Renal pelvis (tissue), 12 donors: ENCODE data around the gene IDH3A. TPM values are rescaled to one million over a fixed set of nuclear protein-coding genes. Genes with fewer than 3 reads are reported as not detected.

Source experiments
- DNase-seq: peaks from one replicate; pipeline ENCODE4 v3.0.0-alpha.2; 2013
- long read RNA-seq, 16 experiments: transcript quantifications; one replicate each; lab custom pipeline, GENCODE V29; 2026
- polyA plus RNA-seq, 3 donors: library from polyadenylated mRNA; unstranded; fragments of 120-200 nt; gene quantifications; one replicate each; pipeline ENCODE4 v1.2.1, GENCODE V29; 2013; ENCODE audit not compliant: insufficient read length in 3 of 3

Gene IDH3A
- 10 to 100 TPM; 47.6 to 58.1 (median 48.1) TPM for polyA plus RNA-seq
- long read RNA-seq, donor 1, full-length matches to known transcripts, result 11 of 11 reads
- long read RNA-seq, donor 1, partial matches to known transcripts, result 0 of 11 reads
- long read RNA-seq, donor 1, other reads (novel, unspliced or antisense), result 0 of 11 reads
- long read RNA-seq, donor 2, full-length matches to known transcripts, result 10 of 10 reads
- long read RNA-seq, donor 2, partial matches to known transcripts, result 0 of 10 reads
- long read RNA-seq, donor 2, other reads (novel, unspliced or antisense), result 0 of 10 reads
- long read RNA-seq, donor 3, full-length matches to known transcripts, result 12 of 12 reads
- long read RNA-seq, donor 3, partial matches to known transcripts, result 0 of 12 reads
- long read RNA-seq, donor 3, other reads (novel, unspliced or antisense), result 0 of 12 reads
- long read RNA-seq, donor 4, full-length matches to known transcripts, result 12 of 12 reads
- long read RNA-seq, donor 4, partial matches to known transcripts, result 0 of 12 reads
- long read RNA-seq, donor 4, other reads (novel, unspliced or antisense), result 0 of 12 reads
- long read RNA-seq, donor 5, full-length matches to known transcripts, result 6 of 6 reads
- long read RNA-seq, donor 5, partial matches to known transcripts, result 0 of 6 reads
- long read RNA-seq, donor 5, other reads (novel, unspliced or antisense), result 0 of 6 reads
- long read RNA-seq, donor 6, full-length matches to known transcripts, result 6 of 11 reads
- long read RNA-seq, donor 6, partial matches to known transcripts, result 5 of 11 reads
- long read RNA-seq, donor 6, other reads (novel, unspliced or antisense), result 0 of 11 reads
- long read RNA-seq, donor 7, full-length matches to known transcripts, result 18 of 29 reads
- long read RNA-seq, donor 7, partial matches to known transcripts, result 11 of 29 reads
- long read RNA-seq, donor 7, other reads (novel, unspliced or antisense), result 0 of 29 reads
- long read RNA-seq, donor 8, full-length matches to known transcripts, result 10 of 10 reads
- long read RNA-seq, donor 8, partial matches to known transcripts, result 0 of 10 reads
- long read RNA-seq, donor 8, other reads (novel, unspliced or antisense), result 0 of 10 reads
- long read RNA-seq, donor 9, full-length matches to known transcripts, result 12 of 12 reads
- long read RNA-seq, donor 9, partial matches to known transcripts, result 0 of 12 reads
- long read RNA-seq, donor 9, other reads (novel, unspliced or antisense), result 0 of 12 reads
- long read RNA-seq, donor 10, full-length matches to known transcripts, result 10 of 10 reads
- long read RNA-seq, donor 10, partial matches to known transcripts, result 0 of 10 reads
- long read RNA-seq, donor 10, other reads (novel, unspliced or antisense), result 0 of 10 reads
- long read RNA-seq, donor 11, full-length matches to known transcripts, result 9 of 9 reads
- long read RNA-seq, donor 11, partial matches to known transcripts, result 0 of 9 reads
- long read RNA-seq, donor 11, other reads (novel, unspliced or antisense), result 0 of 9 reads
- long read RNA-seq, donor 12, full-length matches to known transcripts, result 16 of 16 reads
- long read RNA-seq, donor 12, partial matches to known transcripts, result 0 of 16 reads
- long read RNA-seq, donor 12, other reads (novel, unspliced or antisense), result 0 of 16 reads
- long read RNA-seq, donor 13, full-length matches to known transcripts, result 6 of 6 reads
- long read RNA-seq, donor 13, partial matches to known transcripts, result 0 of 6 reads
- long read RNA-seq, donor 13, other reads (novel, unspliced or antisense), result 0 of 6 reads
- long read RNA-seq, donor 14, result 0 reads
- long read RNA-seq, donor 15, result 0 reads
- long read RNA-seq, donor 16, full-length matches to known transcripts, result 18 of 18 reads
- long read RNA-seq, donor 16, partial matches to known transcripts, result 0 of 18 reads
- long read RNA-seq, donor 16, other reads (novel, unspliced or antisense), result 0 of 18 reads

DNA sequence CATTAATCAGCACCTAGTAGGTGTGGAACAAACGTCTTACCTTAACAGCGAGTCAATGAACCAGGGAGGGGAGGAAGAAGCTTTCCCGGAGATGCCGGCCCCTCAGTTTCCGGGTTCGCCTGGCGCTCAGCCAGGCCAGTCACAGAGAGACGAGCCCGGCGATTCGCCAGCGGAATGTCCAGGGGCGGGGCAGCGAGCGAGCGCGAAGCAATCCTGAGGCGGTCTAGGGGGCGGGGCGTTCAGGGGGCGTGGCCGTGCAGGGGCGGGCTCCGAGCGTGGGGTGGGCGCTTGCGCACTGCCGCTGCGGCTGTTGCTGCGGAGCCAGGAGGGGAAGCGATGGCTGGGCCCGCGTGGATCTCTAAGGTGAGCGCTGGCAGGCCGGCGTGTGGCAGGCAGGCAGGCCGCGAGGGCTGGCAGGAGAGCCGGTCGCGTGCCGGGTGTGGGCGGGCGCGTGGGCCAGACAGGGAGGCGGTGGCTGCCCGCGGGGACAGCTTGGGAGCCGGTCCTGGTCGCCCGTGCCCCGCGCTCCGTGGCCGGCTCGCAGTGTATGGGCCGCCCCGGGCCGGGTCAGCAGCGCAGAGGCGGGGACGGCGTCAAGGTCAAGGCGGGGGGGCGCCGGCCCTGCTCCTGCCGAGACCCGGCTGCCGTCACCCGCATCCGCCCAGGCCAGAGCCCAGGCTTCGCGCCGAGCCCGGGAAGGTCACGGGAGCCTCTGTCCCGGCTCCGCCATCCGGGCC, at the start of gene IDH3A:
IDH3A (plus strand) TSS at position 295 of the 737 bp plus-strand sequence; CDS start at position 337, 42 bp downstream.
- DNase-seq, result peak; percentile 97

DNA sequence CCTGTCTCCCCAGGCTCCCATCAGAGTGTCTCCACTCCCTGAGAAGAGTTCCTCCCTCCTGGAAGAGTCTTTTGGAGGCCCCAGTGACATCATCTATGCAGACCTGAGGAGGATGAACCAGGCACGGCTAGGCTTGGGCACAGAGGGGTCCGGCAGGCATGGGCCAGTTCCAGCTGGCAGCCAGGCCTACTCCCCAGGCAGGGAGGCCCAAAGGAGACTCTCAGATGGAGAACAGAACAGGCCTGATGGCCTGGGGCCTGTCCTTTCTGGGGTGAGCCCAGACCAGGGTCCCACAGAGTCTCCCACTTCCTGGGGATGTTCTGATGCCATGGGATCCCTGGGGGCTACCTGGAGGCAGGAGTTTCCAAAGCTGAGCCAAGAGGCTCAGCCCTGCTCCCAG, 48.3 kb upstream of the IDH3A start:
- DNase-seq, result no peak

DNA sequence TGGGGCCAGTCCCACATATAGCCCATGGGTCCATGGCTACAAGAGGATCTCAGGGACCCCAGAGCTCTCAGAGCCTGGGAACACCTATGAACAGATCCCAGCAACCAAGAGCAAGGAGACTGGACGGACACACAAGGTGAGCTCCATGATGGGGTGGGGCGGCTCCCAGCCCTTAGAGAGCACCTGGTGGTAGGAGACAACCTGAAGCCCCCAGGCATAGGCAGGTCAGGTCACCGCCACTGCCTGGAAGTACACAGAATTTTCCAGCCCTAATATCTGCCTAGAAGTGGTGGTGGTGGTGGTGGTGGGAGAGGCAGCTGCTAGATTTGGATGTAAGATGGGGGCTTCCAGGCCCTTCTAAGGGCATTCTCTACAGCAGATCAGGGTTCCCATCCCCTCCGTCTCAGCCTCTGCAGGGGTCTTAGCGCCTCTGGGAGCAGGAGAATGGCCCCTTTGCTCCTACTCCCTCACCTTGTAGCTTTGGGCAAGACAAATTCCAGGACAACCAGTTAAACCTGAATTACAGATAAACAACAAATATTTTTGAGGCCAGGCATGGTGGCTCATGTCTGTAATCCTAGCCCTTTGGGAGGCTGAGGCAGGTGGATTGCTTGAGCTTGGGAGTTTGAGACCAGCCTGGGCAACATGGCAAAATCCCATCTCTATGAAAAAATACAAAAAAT, 47.6 kb upstream of the IDH3A start:
- no peak for DNase-seq

DNA sequence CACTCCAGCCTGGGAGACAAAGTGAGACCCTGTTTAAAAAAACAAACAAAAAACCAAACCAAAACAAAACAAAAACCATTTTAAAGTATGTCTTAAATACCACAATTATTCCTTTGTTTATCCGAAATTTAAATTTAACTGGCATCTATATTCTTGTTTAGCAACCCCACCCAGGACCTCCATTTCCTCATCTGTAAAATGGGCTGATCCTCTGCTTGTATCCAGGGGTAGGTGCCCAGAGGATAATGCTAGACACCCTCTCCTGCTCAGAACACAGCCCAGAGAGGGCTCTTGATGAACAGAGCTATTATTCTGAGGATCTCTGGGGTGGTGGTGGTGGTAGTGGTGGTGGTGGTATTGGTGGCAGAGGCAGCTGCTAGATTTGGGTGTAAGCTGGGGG, 47.0 kb upstream of the IDH3A start:
- DNase-seq, result no peak

DNA sequence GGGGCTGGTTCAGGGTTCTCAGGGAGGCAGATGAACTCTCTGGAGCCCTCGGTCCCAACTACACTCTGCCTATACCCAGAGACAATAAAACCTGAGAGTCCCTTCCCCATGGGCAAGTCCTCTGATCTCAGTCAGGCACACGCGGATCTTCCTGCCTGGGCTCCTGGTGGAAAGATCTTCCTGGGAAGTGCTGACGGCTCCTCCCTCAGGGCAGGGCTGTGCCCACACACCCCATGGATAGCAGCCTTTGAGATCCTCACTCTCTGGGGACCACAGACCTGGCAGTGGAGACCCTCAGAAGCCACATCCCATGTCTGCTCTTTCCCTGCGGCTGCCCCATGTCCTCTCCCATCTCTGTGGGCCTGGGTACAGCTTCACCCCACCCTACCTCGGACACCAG, 46.4 kb upstream of the IDH3A start:
- DNase-seq, result no peak

DNA sequence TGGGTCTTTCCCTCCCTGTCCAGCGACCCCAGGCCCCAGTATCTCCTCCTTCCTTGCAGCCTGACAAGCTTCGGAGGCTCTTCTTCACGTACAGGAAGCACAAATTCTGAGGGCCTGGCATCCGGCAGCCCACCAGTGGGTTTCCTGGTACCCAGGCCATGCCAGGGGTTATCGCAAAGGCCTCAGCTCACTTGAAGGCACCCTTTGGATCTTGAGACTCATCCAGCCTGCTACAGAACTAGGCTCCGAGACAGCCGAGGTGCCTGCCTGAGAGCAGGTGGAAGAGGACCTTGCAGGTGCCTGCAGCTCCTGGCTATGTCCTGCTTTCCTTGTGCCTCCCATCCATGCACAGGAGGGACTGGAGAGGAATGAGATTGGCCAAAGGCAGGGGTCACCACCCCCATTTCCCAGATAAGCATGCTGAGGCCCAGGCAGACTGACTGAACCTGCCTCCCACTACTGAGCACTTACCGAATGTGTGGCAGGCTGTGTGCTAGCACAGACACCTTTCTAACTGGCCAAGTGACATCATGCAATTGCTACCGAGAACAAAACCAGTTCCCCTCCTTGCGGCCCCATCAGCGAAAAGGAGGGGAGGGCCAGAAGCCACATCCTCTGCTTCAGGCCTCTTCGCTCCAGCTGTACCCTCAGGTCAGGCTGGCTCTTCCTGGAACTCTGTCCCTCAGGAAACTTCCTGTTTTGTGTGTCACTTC, 45.6 kb upstream of the IDH3A start:
- no peak for DNase-seq

DNA sequence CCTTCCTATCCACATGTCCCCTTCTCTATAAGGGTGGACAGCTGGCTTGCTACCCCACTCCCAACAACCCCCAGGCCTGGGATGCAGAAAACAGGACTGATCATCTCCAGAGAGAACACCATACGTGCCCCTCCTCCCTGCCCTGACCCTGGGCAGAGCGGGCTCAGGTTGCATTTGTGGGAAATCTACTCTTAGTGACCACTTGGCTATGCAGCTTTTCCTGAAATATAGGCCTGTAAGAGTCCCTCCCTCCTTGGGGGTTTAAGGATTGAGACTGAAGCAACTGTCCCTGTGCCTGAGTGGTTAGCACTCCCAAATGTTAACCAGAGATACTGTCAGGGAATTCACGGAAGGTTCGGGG, 45.1 kb upstream of the IDH3A start:
- DNase-seq, result no peak

DNA sequence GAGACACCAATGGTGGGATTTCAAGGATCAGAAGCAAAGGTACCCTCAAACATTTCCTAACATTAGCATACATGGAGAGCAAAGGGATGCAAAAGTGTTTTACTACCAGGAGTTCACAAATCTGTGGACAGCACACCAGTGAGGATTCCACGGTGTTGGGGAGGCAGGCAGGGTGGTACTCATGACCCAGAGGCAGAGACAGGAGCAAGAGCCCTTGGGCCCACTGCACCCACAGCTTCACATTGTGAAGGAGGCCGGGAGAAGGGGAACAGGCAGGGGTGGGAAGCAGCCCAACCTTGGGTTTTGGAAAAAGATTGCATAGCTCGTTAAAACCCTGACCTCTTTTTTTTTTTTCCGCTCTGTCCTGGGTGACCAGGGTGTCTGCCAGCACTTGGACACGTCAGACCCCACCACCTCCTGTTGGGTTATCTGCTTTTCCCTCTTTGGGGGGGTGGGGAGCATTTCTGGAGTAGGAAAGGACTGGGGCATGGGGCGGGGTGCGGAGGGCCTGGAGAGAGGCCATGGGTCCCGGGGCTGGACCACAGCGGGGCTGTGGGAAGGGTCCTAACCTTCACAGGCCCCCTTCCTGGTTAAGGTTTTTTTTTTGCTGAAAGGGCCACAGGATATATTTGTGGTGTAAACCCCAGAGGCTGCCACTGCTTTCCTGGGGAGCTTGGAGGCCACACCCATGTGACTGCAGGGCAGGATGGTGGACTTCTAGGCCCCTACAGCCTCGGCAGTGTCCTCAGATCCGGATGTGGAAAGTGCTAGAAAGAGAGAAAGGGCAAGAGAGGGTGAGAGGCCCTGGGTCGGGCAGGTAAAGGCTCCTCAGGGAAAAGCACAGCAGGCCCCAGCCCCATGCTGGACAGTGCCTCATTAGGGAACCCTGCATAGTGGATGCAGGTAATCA, 44.3 kb upstream of the IDH3A start:
- DNase-seq, result no peak

DNA sequence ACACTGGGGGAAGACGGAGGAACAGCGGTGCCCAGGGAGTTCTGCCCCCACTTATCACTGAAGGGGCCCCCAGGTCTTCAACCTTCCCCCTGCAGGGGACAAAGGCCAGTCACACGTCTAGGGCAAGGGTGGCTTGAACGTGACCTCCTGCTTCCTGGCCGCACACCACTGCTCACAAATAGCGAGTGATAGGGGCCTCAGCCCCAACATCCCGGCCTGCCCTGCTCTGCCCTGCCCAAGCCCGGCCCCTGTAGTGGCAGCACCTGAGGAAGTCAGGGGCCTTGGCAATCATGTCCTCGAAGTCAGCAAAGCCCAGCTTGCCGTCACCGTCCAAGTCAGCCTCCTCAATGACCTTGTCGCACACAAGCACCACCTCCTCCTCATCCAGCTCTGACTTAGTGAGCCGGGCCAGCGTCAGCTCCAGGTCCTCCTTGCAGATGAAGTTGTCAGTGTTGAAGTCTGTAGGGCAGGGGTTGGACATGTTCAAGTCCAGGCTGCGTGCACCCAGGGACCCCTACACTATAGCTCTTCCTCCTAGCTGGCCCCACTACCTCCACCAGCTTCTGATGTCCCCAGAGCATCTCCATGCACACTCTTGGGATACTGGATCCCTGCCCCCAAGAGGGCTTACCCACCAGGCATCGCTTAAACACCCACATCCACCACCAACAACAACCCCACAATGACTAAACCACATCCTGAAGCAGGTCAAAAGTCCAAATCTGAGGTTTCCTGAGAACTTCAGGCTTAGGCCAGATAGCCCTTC, 43.5 kb upstream of the IDH3A start:
- DNase-seq, result no peak

DNA sequence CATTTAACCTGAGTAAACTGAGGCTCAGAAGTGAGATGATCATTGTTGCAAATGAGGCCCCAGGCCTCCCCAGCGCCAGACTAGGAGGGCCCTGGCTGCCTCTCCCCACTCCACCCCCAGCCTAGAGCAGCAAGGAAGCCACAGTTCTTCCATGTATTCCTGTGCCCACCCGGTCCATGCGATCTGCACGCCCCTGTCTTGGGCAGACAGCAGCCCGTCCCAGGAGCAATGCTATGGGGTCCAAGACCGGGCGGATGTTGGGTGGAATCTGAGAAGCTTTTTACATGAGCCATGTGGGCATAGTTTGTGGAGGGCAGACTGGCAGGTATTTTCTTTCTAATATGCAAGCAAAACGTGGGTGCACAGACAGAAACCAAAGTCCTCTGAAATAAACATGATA, 41.7 kb upstream of the IDH3A start:
- no peak for DNase-seq

DNA sequence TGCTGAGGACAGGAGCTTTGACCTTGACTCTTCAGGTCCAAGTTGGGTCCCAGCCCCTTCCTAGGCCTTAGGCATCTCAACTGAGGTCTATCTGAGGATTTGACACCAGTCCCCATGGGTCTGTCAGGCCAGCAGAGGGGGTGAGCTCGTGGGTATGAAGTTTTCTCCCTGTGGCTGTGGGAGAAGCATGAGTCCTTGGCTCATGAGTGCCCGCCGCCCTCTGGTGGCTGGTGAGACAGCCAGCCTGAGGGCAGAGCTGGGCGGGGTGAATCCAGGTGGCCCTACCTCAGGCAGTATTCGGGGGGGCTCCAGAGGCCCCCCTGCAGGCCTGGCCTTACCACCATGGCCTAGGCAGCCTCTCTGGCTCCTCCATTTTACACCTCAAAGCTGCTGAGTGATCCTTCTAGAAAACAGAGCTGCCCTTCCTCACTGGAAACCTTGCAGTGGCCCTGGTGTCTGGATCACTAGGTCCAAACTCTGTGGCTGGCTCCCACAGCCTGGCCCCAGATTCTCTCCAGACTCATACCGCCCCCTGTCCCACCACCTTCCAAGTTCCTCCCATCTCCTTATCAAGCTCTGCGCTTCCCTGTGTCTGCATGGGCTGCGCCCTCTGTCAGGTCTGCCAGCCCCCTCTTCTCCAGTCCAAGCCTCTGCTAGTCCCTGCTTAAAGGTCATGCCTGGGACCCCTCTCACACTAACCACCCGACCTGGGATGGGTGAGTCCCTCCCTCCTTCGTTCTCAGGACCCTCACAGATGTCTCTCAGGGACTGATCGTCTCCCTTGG, 40.7 kb upstream of the IDH3A start:
- peak; percentile 66 for DNase-seq

DNA sequence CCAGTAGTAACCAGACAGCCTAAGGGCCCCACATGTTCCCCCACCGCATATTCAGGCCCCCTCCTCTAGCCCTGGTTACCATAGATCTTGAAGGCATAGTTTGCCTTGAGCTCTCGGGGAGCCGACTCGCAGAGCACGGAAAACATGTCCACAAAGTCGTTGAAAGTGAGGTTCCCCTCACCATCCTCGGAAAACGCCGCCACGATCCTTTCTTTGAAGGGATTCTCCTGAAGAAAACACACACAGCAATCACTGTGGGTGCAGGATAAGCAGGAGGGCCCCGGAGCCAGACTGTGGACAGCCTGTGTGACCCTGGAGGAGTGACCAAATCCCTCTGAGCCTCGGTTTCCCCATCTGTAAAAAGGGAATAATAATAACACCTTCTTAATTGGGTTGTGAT, 40.0 kb upstream of the IDH3A start:
- no peak for DNase-seq

DNA sequence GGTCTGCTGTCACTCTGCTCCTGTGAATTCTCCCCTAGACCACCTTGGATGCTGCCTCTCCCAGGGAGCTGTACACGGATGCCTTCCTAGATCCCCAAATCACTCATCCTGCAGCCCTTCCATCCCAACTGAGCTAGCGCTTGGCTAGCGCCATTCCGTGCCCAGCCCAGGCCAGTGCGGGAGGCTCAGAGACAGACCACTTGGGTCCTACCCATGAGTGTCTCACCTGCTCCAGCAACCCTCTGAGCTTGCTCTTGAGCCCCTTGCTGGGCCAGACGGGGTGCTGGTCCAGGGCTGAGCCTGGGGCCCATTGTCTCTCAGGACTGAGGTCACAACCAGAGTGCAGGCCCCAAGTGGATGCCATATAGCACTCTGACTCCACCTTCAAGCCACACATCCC, 39.1 kb upstream of the IDH3A start:
- no peak for DNase-seq

DNA sequence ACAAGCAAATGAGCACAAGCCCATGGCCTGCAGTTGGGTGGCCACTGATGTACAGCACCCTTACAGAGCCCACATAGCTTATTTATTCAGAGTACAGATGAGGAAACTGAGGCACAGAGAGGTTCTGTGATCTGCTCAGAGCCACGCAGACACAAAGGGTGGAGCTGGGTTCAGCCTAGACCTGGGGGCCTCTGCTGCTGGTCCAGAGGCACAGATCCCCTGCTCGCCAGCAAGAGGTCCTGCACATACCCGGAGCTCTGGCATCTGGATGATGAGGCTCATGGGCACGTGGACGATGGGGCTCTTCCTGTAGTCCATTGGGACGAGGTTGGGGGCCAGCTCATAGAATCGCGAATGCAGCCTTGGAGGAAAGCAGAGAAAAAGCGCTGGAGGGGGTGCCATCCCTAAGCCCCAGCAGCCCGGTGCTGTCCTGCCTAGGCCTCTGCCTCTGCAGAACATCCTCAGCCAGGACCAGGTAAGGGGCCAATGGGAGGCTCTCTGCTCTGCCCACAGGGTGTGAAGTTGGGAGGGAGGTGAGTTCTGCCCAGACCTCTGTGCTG, 38.2 kb upstream of the IDH3A start:
- no peak for DNase-seq

DNA sequence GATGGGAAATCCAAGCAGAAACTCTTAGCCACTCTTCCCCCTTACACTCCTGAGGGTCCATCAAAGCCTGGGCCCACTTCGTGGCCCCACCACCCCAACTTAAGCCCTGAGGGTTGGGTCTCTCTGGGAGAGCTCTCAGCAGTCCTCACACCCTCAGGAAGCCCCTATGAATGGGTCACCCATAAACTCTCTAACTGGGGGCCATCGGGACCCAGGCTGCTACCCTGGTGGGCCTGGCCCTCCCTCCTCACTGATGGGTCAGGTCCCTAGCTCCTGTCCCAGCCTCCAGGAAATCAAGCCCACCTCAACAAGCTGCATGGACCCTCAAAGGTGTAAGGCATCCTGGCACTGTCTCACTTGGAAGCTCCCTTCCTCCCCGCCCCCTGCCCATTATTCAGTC, 37.4 kb upstream of the IDH3A start:
- DNase-seq, result no peak

DNA sequence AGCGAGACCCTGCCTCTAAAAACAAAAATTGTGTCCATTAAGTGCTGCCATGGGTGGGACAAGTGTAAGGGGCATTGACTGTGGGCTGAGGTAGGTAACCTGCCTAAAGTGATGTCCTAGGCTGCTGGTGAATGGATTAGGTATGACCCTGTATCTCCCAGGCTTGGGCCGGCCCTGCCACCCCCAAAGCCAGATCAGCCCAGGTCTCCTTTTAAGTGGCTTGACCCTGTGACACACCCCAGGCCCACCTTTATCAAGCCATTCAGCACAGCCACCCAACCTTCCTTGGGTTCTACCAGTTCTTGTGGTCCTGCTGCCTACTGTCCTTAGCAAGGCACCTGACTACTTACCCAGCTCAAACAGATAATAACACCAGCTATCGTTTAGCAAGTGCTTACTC, 36.6 kb upstream of the IDH3A start:
- no peak for DNase-seq
